ENCODE data around the gene CCNL2.
"Not testable (repeated sequence)": the region's sequence is repeated elsewhere in the genome, so short reads cannot be mapped to it uniquely, and the experiment has no call there.

CCNL2 gene

GRCh38 chr1:1399187-1399871, at the start of gene CCNL2:
Gene CCNL2, minus strand, starts transcription at chr1:1399335. Its CDS starts 29 bp downstream, at chr1:1399306.
- H3K4me3 ChIP-seq (ENCODE audit: low read depth, low read length): peak within 1 kb of the TSS; percentile 98
- DNase-seq (ENCODE audit: low read depth): peak; percentile 93

GRCh38 chr1:1446631-1447030, 47.5 kb upstream of the CCNL2 start:
- not testable (repeated sequence) for DNase-seq (ENCODE audit: low read depth); H3K4me3 ChIP-seq (ENCODE audit: low read depth, low read length)

- no peak for DNase-seq (ENCODE audit: low read depth)
- H3K4me3 ChIP-seq (ENCODE audit: low read depth, low read length): no peak overlapping the region
These were observed 43.1 kb upstream of the CCNL2 start for GRCh38 chr1:1442069-1442770.

GRCh38 chr1:1441002-1441888, 42.1 kb upstream of the CCNL2 start:
- H3K4me3 ChIP-seq (ENCODE audit: low read depth, low read length): no peak overlapping the region
- DNase-seq (ENCODE audit: low read depth): no peak

GRCh38 chr1:1440262-1441001, 41.3 kb upstream of the CCNL2 start:
- H3K4me3 ChIP-seq (ENCODE audit: low read depth, low read length): no peak overlapping the region

GRCh38 chr1:1439546-1440261, 40.6 kb upstream of the CCNL2 start:
- no peak overlapping the region for H3K4me3 ChIP-seq (ENCODE audit: low read depth, low read length)
- no peak for DNase-seq (ENCODE audit: low read depth)

More at GRCh38 chr1:1440262-1441001, 41.3 kb upstream of the CCNL2 start:
- DNase-seq (ENCODE audit: low read depth): no peak

GRCh38 chr1:1438531-1439381, 39.6 kb upstream of the CCNL2 start:
- no peak for DNase-seq (ENCODE audit: low read depth)
- H3K4me3 ChIP-seq (ENCODE audit: low read depth, low read length): no peak overlapping the region

- no peak for DNase-seq (ENCODE audit: low read depth)
- H3K4me3 ChIP-seq (ENCODE audit: low read depth, low read length): no peak overlapping the region
These were observed 38.8 kb upstream of the CCNL2 start for GRCh38 chr1:1437904-1438376.

- no peak overlapping the region for H3K4me3 ChIP-seq (ENCODE audit: low read depth, low read length)
- no peak for DNase-seq (ENCODE audit: low read depth)
These were observed 38.1 kb upstream of the CCNL2 start for GRCh38 chr1:1437033-1437903.

GRCh38 chr1:1436630-1437032, 37.5 kb upstream of the CCNL2 start:
- H3K4me3 ChIP-seq (ENCODE audit: low read depth, low read length): peak overlapping the region; percentile 60
- DNase-seq (ENCODE audit: low read depth): no peak

- no peak for DNase-seq (ENCODE audit: low read depth)
- H3K4me3 ChIP-seq (ENCODE audit: low read depth, low read length): peak overlapping the region; percentile 60
These were observed 36.9 kb upstream of the CCNL2 start for GRCh38 chr1:1435911-1436629.

- peak within 1 kb of the TSS; percentile 60 for H3K4me3 ChIP-seq (ENCODE audit: low read depth, low read length)
- DNase-seq (ENCODE audit: low read depth): no peak
These were observed 36.2 kb upstream of the CCNL2 start, which contains the start of gene VWA1 for GRCh38 chr1:1435106-1435903. Gene VWA1, plus strand, starts transcription at chr1:1435690. Its CDS starts 59 bp downstream, at chr1:1435749.

- H3K4me3 ChIP-seq (ENCODE audit: low read depth, low read length): no peak overlapping the region
- DNase-seq (ENCODE audit: low read depth): no peak
These were observed 35.6 kb upstream of the CCNL2 start for GRCh38 chr1:1434824-1435105.

GRCh38 chr1:1434131-1434823, 35.1 kb upstream of the CCNL2 start:
- no peak overlapping the region for H3K4me3 ChIP-seq (ENCODE audit: low read depth, low read length)
- no peak for DNase-seq (ENCODE audit: low read depth)

GRCh38 chr1:1433804-1434130, 34.6 kb upstream of the CCNL2 start:
- DNase-seq (ENCODE audit: low read depth): no peak

More at GRCh38 chr1:1433804-1434130, 34.6 kb upstream of the CCNL2 start:
- H3K4me3 ChIP-seq (ENCODE audit: low read depth, low read length): no peak overlapping the region
